ENCODE measurements around the gene ALG3.

The ALG3 gene

GRCh38 chr3:184209146-184209923 is 39.4 kb downstream of the ALG3 start:
- no peak for TF ChIP-seq YY1 (IDR thresholded peaks at IDR 0.05; ENCODE audit: low read depth)
- no peak for TF ChIP-seq USF1 (IDR thresholded peaks at IDR 0.05)

GRCh38 chr3:184203526-184203925 is 45.2 kb downstream of the ALG3 start:
- no peak for TF ChIP-seq TEAD4 (IDR thresholded peaks at IDR 0.05)
- TF ChIP-seq TCF12 (IDR thresholded peaks at IDR 0.05; ENCODE audit: low read depth), result no peak
- TF ChIP-seq MAX (IDR thresholded peaks at IDR 0.05), result no peak
- no peak for TF ChIP-seq RAD21 (IDR thresholded peaks at IDR 0.05; ENCODE audit: low read depth)
- TF ChIP-seq YY1 (IDR thresholded peaks at IDR 0.05; ENCODE audit: low read depth), result no peak
- TF ChIP-seq REST (IDR thresholded peaks at IDR 0.05; ENCODE audit: low read depth), result no peak
- no peak for TF ChIP-seq FOXM1 (IDR thresholded peaks at IDR 0.05; ENCODE audit: borderline replicate concordance, low read depth)
- TF ChIP-seq EP300 (IDR thresholded peaks at IDR 0.05; ENCODE audit: borderline replicate concordance), result no peak
- TF ChIP-seq EGR1 (IDR thresholded peaks at IDR 0.05), result no peak
- no peak for TF ChIP-seq TAF1 (IDR thresholded peaks at IDR 0.05; ENCODE audit: low read depth)
- TF ChIP-seq NFIC (IDR thresholded peaks at IDR 0.05), result no peak
- TF ChIP-seq USF1 (IDR thresholded peaks at IDR 0.05), result no peak
- no peak for TF ChIP-seq CREB1 (IDR thresholded peaks at IDR 0.05; ENCODE audit: low read depth)
- TF ChIP-seq ZBTB7A (IDR thresholded peaks at IDR 0.05; ENCODE audit: low read depth), result no peak
- no peak for TF ChIP-seq CEBPB (IDR thresholded peaks at IDR 0.05)

GRCh38 chr3:184200825-184201224 is 47.9 kb downstream of the ALG3 start:
- TF ChIP-seq MAX (IDR thresholded peaks at IDR 0.05), result no peak
- no peak for TF ChIP-seq CEBPB (IDR thresholded peaks at IDR 0.05)
- TF ChIP-seq EP300 (IDR thresholded peaks at IDR 0.05; ENCODE audit: borderline replicate concordance), result no peak
- no peak for TF ChIP-seq RAD21 (IDR thresholded peaks at IDR 0.05; ENCODE audit: low read depth)
- no peak for TF ChIP-seq TAF1 (IDR thresholded peaks at IDR 0.05; ENCODE audit: low read depth)
- TF ChIP-seq TCF12 (IDR thresholded peaks at IDR 0.05; ENCODE audit: low read depth), result no peak
- TF ChIP-seq YY1 (IDR thresholded peaks at IDR 0.05; ENCODE audit: low read depth), result no peak
- no peak for TF ChIP-seq NFIC (IDR thresholded peaks at IDR 0.05)
- TF ChIP-seq FOXM1 (IDR thresholded peaks at IDR 0.05; ENCODE audit: borderline replicate concordance, low read depth), result no peak
- TF ChIP-seq USF1 (IDR thresholded peaks at IDR 0.05), result no peak
- TF ChIP-seq ZBTB7A (IDR thresholded peaks at IDR 0.05; ENCODE audit: low read depth), result no peak
- TF ChIP-seq REST (IDR thresholded peaks at IDR 0.05; ENCODE audit: low read depth), result no peak
- TF ChIP-seq EGR1 (IDR thresholded peaks at IDR 0.05), result no peak
- TF ChIP-seq CREB1 (IDR thresholded peaks at IDR 0.05; ENCODE audit: low read depth), result no peak
- TF ChIP-seq TEAD4 (IDR thresholded peaks at IDR 0.05), result no peak

- TF ChIP-seq ZBTB7A (IDR thresholded peaks at IDR 0.05; ENCODE audit: low read depth) (no peak), TAF1 (IDR thresholded peaks at IDR 0.05; ENCODE audit: low read depth) (no peak), YY1 (IDR thresholded peaks at IDR 0.05; ENCODE audit: low read depth) (no peak), MAX (IDR thresholded peaks at IDR 0.05) (no peak), REST (IDR thresholded peaks at IDR 0.05; ENCODE audit: low read depth) (no peak), EGR1 (IDR thresholded peaks at IDR 0.05) (no peak), USF1 (IDR thresholded peaks at IDR 0.05) (no peak), RAD21 (IDR thresholded peaks at IDR 0.05; ENCODE audit: low read depth) (no peak), FOXM1 (IDR thresholded peaks at IDR 0.05; ENCODE audit: borderline replicate concordance, low read depth) (no peak)
Observed at GRCh38 chr3:184198509-184198908, 50.3 kb downstream of the ALG3 start.

Data from Ishikawa (cell line).